Vagina (tissue), 2 donors: ENCODE data around the gene IL1RN. TPM values are rescaled to one million over a fixed set of nuclear protein-coding genes. Genes with fewer than 3 reads are reported as not detected.

ENCODE experiments used
- DNase-seq, 2 donors: peaks; one replicate each; pipeline ENCODE4 v3.0.0-alpha.2; 2017; ENCODE audit errors: extremely low spot score in 2 of 2
- H3K27ac ChIP-seq: fragments of 200-600 bp; sonication (generic); one replicate; pipeline ENCODE4 v1.5.1; 2019
- H3K27me3 ChIP-seq: fragments of 200-600 bp; sonication (generic); one replicate; pipeline ENCODE4 v1.5.1; 2019
- H3K36me3 ChIP-seq, 2 donors: fragments of 200-600 bp; sonication (generic); one replicate each; pipeline ENCODE4 v1.5.1; 2017 to 2019
- H3K4me1 ChIP-seq: fragments of 200-600 bp; sonication (generic); one replicate; pipeline ENCODE4 v1.5.1; 2019
- H3K4me3 ChIP-seq, 2 donors: fragments of 200-600 bp; sonication (generic); 1 replicate in 1 of 2; 2 replicates in 1 of 2; pipeline ENCODE4 v1.5.1; 2016 to 2019
- H3K9me3 ChIP-seq: fragments of 200-600 bp; sonication (generic); one replicate; pipeline ENCODE4 v1.5.1; 2019
- CTCF ChIP-seq, 3 experiments: fragments of 450-650 bp in 2 of 3; fragments of 200-600 bp in 1 of 3; sonication (generic) in 1 of 3; IDR thresholded peaks; one replicate each; pipeline ENCODE4 v1.5.1; 2017 to 2019; ENCODE audit warnings: antibody characterized with exemption in 3 of 3, mild to moderate bottlenecking in 2 of 3, moderate library complexity in 2 of 3
- POLR2A ChIP-seq, 2 donors: fragments of 450-650 bp; IDR thresholded peaks; one replicate each; pipeline ENCODE4 v1.6.1; 2017; ENCODE audit warnings: antibody characterized with exemption in 2 of 2, mild to moderate bottlenecking in 2 of 2, moderate library complexity in 2 of 2
- POLR2AphosphoS5 ChIP-seq, 2 donors: sonication (generic); formaldehyde crosslinking; IDR thresholded peaks; one replicate each; pipeline ENCODE4 v1.9.0; 2017; ENCODE audit warnings: antibody characterized with exemption in 2 of 2, mild to moderate bottlenecking in 2 of 2, low read depth in 1 of 2; ENCODE audit not compliant: insufficient read depth in 1 of 2
- intact Hi-C: fragments of 100-400 bp; cut with DNase I; formaldehyde crosslinking; loops from one replicate; pipeline ENCODE4 v1.15.1; 2023
- total RNA-seq: library from RNA; depleted of rRNA; stranded (reverse); fragments of >200 nt; gene quantifications from one replicate; pipeline ENCODE4 v1.2.3, GENCODE V29; 2016

Gene IL1RN
- total RNA-seq, 1 donor from 2014 or later: 253 TPM

DNA sequence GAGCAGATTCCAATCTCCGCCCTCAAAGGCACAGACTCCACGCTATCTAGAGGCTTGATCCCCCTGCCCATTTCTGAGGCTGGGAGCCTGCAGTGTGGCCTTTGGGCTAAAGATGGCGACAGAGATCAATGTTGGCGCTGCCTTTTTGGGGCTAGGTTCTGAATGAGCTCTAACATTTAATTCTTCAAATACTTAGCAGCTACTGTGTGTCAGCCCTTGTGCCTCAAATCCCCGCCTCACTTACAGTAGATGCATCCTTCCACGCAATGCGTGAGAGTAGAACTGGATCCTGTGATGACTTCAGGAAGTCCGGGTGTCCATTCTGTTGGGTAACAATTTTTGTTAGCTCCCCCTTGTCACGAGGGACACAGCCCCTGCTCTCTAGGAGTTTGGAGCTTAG is 47.3 kb upstream of the IL1RN start:
- H3K4me3 ChIP-seq: no peak overlapping the region
- no peak for DNase-seq
- no peaks in the 10 kb centered on the region for H3K36me3 ChIP-seq
- no peaks in the 10 kb centered on the region for H3K4me1 ChIP-seq
- intact Hi-C loops: no loop called here
- no peak overlapping the region for H3K27ac ChIP-seq
- TF ChIP-seq CTCF (IDR thresholded peaks at IDR 0.05) (peak in 2 of 3 experiments; percentile 23 to 38), POLR2AphosphoS5 (IDR thresholded peaks at IDR 0.05; ENCODE audit: insufficient read depth in 1 of 2, low read depth in 1 of 2) (no peak), POLR2A (IDR thresholded peaks at IDR 0.05) (no peak)
- no peaks in the 10 kb centered on the region for H3K27me3 ChIP-seq
- no peaks in the 10 kb centered on the region for H3K9me3 ChIP-seq

GRCh38 chr2:113081488-113082210 is 45.7 kb upstream of the IL1RN start:
- DNase-seq: peak in 1 of 2 donors; percentile 77
- no peaks in the 10 kb centered on the region for H3K36me3 ChIP-seq
- no peaks in the 10 kb centered on the region for H3K9me3 ChIP-seq
- intact Hi-C loops: no loop called here
- H3K4me1 ChIP-seq: no peaks in the 10 kb centered on the region
- TF ChIP-seq CTCF (IDR thresholded peaks at IDR 0.05) (no peak), POLR2AphosphoS5 (IDR thresholded peaks at IDR 0.05; ENCODE audit: insufficient read depth in 1 of 2, low read depth in 1 of 2) (no peak)
- no peak overlapping the region for H3K4me3 ChIP-seq
- H3K27me3 ChIP-seq: no peaks in the 10 kb centered on the region
- H3K27ac ChIP-seq: no peak overlapping the region

DNA sequence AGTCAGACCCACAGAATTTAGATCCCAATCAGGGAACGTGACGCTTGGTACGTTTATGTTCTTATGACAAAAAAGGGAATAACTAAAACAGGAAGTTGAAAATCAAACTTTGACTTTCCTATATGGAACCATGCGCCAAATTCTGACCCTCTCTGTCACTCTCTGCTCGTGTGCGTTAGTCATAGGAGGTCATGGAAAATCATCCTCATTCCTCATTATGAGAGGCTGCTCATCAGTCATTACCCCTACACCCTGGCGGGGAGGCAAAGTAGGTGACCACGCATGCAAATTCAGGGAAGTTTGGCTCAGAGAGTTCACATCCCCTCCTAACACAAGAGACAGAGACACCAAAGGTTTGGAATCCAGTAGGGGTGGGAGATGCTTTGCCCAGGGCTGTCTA is 44.1 kb upstream of the IL1RN start:
- intact Hi-C loops: no loop called here
- Histone ChIP-seq H3K9me3 (no peaks in the 10 kb centered on the region), H3K4me3 (no peak overlapping the region), H3K27me3 (no peaks in the 10 kb centered on the region), H3K27ac (no peak overlapping the region), H3K4me1 (no peaks in the 10 kb centered on the region), H3K36me3 (no peaks in the 10 kb centered on the region)
- DNase-seq: no peak
- TF ChIP-seq POLR2A (IDR thresholded peaks at IDR 0.05): no peak

GRCh38 chr2:113084249-113085000 is 43.0 kb upstream of the IL1RN start:
- peak in 1 of 3 experiments; percentile 11 for TF ChIP-seq CTCF (IDR thresholded peaks at IDR 0.05)
- no peak for TF ChIP-seq POLR2A (IDR thresholded peaks at IDR 0.05)
- peak in 1 of 2 donors; percentile 24 for TF ChIP-seq POLR2AphosphoS5 (IDR thresholded peaks at IDR 0.05; ENCODE audit: insufficient read depth in 1 of 2, low read depth in 1 of 2)
- intact Hi-C loops: no loop called here
- no peak for DNase-seq
- no peaks in the 10 kb centered on the region for H3K9me3 ChIP-seq
- no peaks in the 10 kb centered on the region for H3K27me3 ChIP-seq
- no peak overlapping the region for H3K27ac ChIP-seq
- H3K36me3 ChIP-seq: no peaks in the 10 kb centered on the region
- H3K4me1 ChIP-seq: no peaks in the 10 kb centered on the region
- H3K4me3 ChIP-seq: no peak overlapping the region

DNA sequence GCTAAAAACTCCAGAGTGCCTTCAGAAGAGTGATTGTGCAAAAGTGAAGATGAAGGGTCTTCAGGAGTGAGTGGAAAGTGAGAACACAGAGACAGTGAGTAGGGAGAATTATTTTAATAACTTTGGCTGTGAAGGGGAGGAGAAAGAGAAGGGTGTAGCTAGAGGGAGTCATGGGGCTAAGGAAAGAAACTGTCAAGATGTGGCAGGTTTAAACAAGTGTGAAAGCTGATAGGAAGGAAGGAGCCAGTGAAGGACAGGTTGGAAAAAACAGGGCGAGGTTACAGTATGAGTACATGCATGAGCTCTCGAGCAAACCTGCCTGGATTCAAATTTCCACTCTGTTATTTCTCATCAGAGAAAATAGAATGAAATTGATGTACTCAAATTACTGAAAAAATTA is 41.9 kb upstream of the IL1RN start:
- H3K4me3 ChIP-seq: no peak overlapping the region
- no peaks in the 10 kb centered on the region for H3K4me1 ChIP-seq
- DNase-seq: no peak
- H3K9me3 ChIP-seq: no peaks in the 10 kb centered on the region
- H3K27me3 ChIP-seq: no peaks in the 10 kb centered on the region
- intact Hi-C loops: no loop called here
- TF ChIP-seq POLR2A (IDR thresholded peaks at IDR 0.05): no peak
- peak in 1 of 2 donors; percentile 41 for TF ChIP-seq POLR2AphosphoS5 (IDR thresholded peaks at IDR 0.05; ENCODE audit: insufficient read depth in 1 of 2, low read depth in 1 of 2)
- H3K36me3 ChIP-seq: no peaks in the 10 kb centered on the region
- no peak overlapping the region for H3K27ac ChIP-seq
